Fibroblast of skin of back (primary cell): ENCODE results near the gene PKN1.
"Not testable (repeated sequence)": the region's sequence is repeated elsewhere in the genome, so short reads cannot be mapped to it uniquely, and the experiment has no call there.

Experiments used
- DNase-seq: peaks from one replicate; pipeline ENCODE4 v3.0.0-alpha.2; 2013

Gene PKN1

GRCh38 chr19:14487370-14488125, 54.4 kb downstream of the PKN1 start:
- DNase-seq = no peak

GRCh38 chr19:14492756-14493337, 59.7 kb downstream of the PKN1 start:
- DNase-seq = no peak

DNA sequence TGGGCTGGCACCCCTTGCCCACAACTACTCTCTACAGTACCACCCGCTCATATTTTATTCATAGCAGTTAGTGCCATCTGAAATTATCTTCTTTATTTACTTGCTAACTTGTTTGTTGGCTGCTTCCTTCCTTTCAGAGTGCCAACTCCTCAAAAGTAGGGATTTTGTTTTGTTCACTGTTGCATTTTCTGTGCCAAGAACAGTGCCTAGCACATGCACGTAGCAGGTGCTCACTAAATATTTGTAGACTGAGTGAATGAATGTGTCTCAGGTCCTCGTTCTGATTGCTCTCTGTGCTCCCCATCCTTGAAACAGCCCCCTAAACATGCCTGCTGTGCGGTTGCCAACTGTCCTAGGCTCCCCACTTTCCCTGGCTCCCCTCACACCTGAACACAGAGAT, 61.3 kb downstream of the PKN1 start:
- DNase-seq = no peak

DNA sequence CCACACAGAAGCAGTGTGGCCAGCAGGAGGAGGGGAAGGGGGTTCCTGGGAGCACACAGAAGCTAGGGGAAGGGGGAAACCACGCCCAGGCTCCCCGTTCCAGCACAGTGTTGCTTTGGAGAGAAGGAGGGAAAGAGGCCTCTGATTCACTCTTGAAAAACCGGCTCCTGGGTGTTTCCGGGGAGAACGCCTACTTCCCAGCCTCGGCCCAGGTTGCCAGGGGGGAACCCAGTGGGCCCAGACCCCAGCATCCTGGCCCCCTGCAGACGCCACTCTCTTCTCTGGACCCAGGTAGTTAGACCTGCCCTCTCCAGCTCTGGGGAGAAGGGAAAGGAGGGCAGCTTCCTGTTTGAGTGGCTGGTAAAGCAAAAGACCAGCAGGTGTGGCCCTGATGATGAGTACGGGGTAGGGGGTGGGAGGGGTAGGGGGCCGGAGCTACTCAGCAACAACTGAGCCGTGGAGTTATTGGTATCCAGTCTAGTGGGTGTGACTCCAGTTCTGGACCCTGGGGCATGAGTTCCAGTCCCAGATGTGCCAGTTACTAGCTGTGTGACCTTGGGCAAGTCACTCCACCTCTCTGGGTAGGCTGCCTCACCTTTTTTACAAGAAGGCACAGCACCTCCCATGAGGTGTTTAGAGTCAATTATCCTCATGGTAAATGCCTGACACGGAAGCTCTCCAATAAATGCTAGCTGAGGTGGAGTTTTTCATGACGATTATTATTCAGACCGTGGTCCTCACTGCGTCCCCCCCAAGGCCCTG, 62.0 kb downstream of the PKN1 start:
- no peak for DNase-seq

- no peak for DNase-seq
These were observed 62.5 kb downstream of the PKN1 start for GRCh38 chr19:14495672-14496028.

- DNase-seq = peak; percentile 99
These were observed 63.1 kb downstream of the PKN1 start, which contains the start of gene GIPC1 for GRCh38 chr19:14496029-14496833. GIPC1 (minus strand) TSS chr19:14496127; CDS start chr19:14482976, 13,151 bp downstream.

- no peak for DNase-seq
These were observed 63.7 kb downstream of the PKN1 start for GRCh38 chr19:14496834-14497227.

DNA sequence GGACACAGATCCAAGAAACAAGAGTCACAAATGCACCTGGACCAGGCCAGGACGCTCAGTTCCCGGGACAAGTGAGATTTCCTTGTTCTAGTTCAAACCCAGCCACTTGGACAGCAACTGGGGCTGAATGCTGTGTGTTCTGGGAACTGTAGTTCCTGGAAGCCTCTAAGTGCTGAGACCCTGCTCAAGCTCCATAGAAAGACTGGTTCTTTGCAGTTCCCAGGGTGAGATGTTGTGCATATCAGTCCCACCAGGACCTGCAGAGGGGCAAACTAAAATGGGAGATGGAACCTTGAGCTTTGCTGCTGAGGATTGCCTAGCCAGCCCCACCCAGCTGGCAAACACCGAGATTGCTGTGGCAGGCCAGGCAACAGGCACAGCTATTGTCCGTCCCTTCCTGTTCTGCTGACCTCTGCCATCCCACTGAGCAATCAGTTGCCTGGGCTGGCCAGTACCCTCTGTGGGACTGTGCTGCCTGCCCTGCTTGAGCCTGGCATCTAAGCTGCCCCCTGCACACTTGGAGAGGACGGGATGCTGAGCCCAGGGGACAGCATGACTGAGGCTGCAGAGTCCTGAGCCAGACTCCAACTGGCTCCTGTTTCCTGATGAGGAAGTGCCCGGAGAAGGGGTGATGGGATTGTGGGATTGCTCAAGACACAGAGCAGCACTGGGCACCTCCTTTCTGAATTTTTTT, 64.3 kb downstream of the PKN1 start:
- no peak for DNase-seq

GRCh38 chr19:14502334-14503092, 69.4 kb downstream of the PKN1 start:
- DNase-seq = no peak

GRCh38 chr19:14503285-14503684, 70.2 kb downstream of the PKN1 start:
- DNase-seq = no peak

DNA sequence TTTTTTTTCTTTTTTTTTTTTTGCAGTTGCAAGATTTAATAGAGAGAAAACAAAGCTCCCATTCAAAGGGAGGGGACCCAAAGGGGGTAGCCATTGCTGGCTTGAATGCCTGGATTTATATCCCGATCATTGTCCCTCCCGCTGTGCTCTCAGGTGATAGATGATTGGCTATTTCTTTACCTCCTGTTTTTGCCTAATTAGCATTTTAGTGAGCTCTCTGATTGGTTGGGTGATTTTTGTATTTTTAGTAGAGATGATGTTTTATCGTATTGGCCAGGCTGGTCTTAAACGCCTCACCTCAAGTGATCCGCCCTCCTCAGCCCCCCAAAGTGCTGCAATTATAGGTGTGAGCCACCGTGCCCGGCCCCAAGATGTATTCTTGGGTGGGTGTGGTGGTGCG, 71.5 kb downstream of the PKN1 start:
- DNase-seq = not testable (repeated sequence)

DNA sequence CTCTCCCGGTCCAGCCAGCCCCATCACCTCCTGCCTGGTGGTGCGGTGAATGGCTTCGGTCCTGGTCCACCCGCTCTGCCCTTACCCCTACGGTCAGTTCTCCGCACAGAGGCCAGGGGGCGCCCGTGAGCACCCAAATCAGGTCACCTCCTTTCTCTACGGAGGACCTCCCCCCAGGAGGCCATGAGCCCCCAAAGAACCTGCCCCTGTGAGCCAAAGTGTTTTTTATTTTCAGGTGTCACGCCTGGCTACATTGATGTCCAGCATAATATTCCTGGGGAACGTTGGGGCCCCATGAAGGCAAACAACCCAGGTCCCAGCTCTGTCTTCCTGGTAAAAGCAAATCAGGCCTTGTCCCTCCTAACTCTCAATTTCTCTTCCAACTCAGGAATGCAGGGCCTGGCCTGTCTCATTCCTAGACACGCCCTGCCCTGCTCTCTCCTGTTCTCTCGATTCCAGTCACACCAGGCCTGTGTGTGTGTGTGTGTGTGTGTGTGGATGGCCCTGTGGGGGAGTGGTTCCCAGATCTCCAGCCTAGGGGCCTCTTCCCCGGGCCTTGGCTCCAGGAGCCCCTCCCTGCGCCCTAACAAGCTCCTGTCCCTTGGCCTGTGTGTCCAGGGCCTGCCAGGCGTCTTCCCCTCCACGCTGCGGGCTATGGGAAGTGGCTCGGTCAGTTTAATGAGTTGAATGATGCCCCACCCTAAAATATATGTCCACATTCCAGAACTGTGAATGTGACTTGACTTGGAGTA, 72.6 kb downstream of the PKN1 start:
- peak; percentile 98 for DNase-seq

DNA sequence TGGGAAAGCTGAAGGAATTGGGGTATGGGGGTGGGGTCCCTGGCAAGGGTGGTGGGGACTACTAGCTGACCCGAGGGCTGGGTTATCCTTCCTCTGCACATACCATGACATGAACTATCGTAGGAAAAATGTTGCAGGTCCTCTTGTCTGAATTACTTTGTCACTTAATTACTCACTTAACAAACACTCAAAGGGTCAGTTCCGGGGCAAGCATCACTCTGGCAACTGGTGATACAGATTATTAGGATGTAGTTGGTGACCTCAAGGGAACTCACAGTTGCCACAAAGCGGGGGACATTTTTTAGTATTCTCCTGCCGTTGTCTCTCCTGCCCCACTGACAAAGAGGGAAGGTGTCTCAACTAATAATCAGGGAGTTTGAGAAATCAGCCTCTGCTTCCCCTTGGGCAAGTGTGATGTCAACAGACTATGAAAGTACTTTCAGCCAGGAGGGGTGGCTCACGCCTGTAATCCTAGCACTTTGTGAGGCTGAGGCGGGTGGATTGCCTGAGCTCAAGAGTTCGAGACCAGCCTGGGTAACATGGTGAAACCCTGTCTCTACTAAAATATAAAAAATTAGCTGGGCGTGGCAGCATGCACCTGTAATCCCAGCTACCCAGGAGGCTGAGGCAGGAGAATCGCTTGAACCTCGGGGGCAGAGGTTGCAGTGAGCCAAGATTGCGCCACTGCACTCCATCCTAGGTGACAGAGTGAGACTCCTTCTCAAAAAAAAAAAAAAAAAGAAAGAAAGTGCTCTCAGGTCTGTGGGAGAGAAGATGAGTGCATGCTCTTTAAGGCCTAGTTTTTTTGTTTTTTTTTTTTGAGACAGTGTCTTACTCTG, 74.8 kb downstream of the PKN1 start:
- peak; percentile 91 for DNase-seq

GRCh38 chr19:14510311-14511228, 77.5 kb downstream of the PKN1 start:
- peak; percentile 80 for DNase-seq

- no peak for DNase-seq
These were observed 78.1 kb downstream of the PKN1 start for GRCh38 chr19:14511229-14511593.

- no peak for DNase-seq
These were observed 79.4 kb downstream of the PKN1 start for GRCh38 chr19:14512406-14512961.

DNA sequence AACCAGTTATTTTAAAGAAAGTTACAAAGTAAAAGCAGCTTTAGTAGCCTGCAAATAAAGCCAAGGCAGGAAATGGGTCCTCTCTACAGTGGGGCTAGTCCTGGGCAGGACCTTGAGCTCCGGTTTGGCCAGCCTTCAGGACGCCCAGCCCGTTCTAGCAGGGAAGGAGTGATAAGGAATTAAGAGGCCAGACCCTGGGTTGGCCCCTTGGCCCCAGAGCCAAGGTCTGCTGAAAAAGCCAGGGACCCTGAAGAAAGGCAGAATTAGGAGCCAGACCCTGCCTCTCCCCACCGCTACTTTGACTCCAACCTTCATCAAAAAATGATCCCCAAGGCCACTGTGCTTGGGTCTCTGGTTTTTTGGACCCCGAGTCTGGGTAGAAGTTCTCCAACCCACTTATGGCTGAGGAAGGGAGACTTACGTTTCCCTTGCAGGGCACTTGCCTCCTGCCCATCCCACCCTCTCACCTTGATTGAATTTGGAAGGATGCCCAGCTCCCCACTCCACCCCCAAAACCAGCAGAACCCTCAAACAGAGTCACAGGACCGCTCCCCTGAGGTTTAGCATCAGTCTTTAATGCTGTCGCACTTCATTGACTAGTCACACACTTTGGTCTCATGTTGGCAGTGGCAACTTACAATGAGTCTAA, 81.2 kb downstream of the PKN1 start:
- no peak for DNase-seq
